GM12864 (cell line): ENCODE results near the gene TEAD1.

Experiments
- DNase-seq: peaks from one replicate; pipeline ENCODE4 v3.0.0-alpha.2; 2011; ENCODE audit warnings: low read depth
- H3K4me3 ChIP-seq: 2 replicates; pipeline ENCODE4 v1.5.1; 2011; ENCODE audit warnings: mild to moderate bottlenecking, low read depth, low read length, control low read depth
- TF ChIP-seq, protein P1 (sequence below): IDR thresholded peaks from 2 replicates; pipeline ENCODE4 v1.5.1; 2011; ENCODE audit warnings: low read depth, mild to moderate bottlenecking, moderate library complexity, low read length, control low read depth, inconsistent platforms; ENCODE audit errors: missing control alignments

The TEAD1 gene

GRCh38 chr11:12712132-12712531 lies 37.9 kb downstream of the TEAD1 start:
- H3K4me3 ChIP-seq, result no peak overlapping the region
- DNase-seq, result no peak
- TF ChIP-seq, protein P1, sequence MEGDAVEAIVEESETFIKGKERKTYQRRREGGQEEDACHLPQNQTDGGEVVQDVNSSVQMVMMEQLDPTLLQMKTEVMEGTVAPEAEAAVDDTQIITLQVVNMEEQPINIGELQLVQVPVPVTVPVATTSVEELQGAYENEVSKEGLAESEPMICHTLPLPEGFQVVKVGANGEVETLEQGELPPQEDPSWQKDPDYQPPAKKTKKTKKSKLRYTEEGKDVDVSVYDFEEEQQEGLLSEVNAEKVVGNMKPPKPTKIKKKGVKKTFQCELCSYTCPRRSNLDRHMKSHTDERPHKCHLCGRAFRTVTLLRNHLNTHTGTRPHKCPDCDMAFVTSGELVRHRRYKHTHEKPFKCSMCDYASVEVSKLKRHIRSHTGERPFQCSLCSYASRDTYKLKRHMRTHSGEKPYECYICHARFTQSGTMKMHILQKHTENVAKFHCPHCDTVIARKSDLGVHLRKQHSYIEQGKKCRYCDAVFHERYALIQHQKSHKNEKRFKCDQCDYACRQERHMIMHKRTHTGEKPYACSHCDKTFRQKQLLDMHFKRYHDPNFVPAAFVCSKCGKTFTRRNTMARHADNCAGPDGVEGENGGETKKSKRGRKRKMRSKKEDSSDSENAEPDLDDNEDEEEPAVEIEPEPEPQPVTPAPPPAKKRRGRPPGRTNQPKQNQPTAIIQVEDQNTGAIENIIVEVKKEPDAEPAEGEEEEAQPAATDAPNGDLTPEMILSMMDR, result no peak

GRCh38 chr11:12715131-12715530 lies 40.9 kb downstream of the TEAD1 start:
- TF ChIP-seq, protein P1, result no peak
- DNase-seq, result no peak
- no peak overlapping the region for H3K4me3 ChIP-seq

DNA sequence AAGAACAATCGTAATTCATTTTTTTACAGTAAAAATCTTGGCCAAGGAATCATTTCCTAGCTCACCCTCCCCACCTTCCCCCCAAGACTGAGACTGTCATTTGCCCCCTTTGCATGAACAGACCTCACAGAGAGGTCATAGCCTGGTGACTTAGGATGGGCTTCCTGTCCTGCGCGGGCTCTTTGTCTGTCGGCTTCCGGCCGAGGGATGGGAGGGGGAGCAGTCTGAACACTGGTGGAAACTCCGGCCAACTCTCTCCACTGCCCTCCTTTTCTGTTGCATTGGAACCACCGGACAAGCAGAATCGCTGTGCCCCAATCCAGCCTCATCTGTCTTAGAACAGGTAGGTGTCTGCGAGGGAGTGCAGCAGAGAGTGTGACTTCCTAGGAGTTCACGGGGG lies 41.7 kb downstream of the TEAD1 start:
- H3K4me3 ChIP-seq, result no peak overlapping the region
- DNase-seq, result no peak
- TF ChIP-seq, protein P1, result no peak

GRCh38 chr11:12716816-12717215 lies 42.6 kb downstream of the TEAD1 start:
- DNase-seq, result no peak
- TF ChIP-seq, protein P1, result no peak
- no peak overlapping the region for H3K4me3 ChIP-seq

DNA sequence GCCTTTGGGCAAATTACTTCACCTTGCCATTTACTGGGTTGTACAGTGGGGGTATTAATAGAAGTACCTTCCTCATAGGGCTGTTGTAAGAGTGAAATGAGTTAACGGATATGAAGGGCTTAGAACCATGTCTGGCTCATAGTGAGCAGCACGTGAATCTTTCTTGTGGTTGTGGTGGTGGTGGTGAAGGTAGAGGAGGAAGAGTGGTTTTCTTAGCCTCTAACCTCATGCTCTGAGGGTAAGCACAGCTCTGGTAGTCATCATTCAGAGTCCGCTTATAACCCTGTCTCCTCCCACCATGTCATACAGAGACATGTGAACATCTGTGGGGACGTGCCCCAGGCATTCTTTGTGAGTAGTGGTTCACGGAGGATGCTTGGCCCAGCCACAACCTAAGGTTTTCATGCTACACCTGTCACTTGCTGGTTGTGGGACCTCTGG lies 43.6 kb downstream of the TEAD1 start:
- H3K4me3 ChIP-seq, result no peak overlapping the region
- peak; percentile 96 for DNase-seq
- TF ChIP-seq, protein P1, result no peak

GRCh38 chr11:12719221-12719620 lies 45.0 kb downstream of the TEAD1 start:
- no peak for DNase-seq
- TF ChIP-seq, protein P1, result no peak
- no peak overlapping the region for H3K4me3 ChIP-seq

- H3K4me3 ChIP-seq, result no peak overlapping the region
- no peak for DNase-seq
- TF ChIP-seq, protein P1, result no peak
Observed at GRCh38 chr11:12721816-12722604, 47.8 kb downstream of the TEAD1 start.
